IMR-90 (cell line): ENCODE measurements around the gene ARHGEF16. TPM values are rescaled to one million over a fixed set of nuclear protein-coding genes. Genes with fewer than 3 reads are reported as not detected.
A peak's percentile ranks its signal among the peaks of the same experiment; 100 is the strongest.

ENCODE experiments used
- ATAC-seq: fragments of 200-7000 bp; cut with Tn5 transposase; 2 replicates; pipeline ENCODE4 v1.9.1; 2020; ENCODE audit warnings: low read depth, mild to moderate bottlenecking, moderate library complexity
- BruUV-seq: library from RNA; stranded (reverse); fragments of 400-500 nt; replicated peaks from 2 replicates; lab custom pipeline; 2021; lab: Mats Ljungman, UMichigan
- CTCF ChIA-PET: fragments of 300-600 bp; formaldehyde crosslinking; extraction: SDS; loops from one replicate; lab custom pipeline; 2021; ENCODE audit warnings: antibody characterized with exemption; lab: Yijun Ruan, JAX
- POLR2A ChIA-PET: fragments of 300-600 bp; sonication (Branson Sonifier 250); formaldehyde crosslinking; loops from one replicate; lab custom pipeline; 2022; ENCODE audit warnings: antibody characterized with exemption; ENCODE audit not compliant: unreplicated experiment; lab: Charles Lee
- DNase-seq: peaks from one replicate; pipeline ENCODE4 v3.0.0; 2013
- H2AFZ ChIP-seq: replicated peaks from 2 replicates; pipeline ENCODE3; 2013; ENCODE audit warnings: low read length, mild to moderate bottlenecking; ENCODE audit not compliant: poor library complexity
- H2AK5ac ChIP-seq: 2 replicates; pipeline ENCODE4 v1.6.1; 2013; ENCODE audit warnings: low read depth, low read length, inconsistent platforms
- H2AK9ac ChIP-seq: replicated peaks from 2 replicates; pipeline ENCODE3; 2013; ENCODE audit warnings: mild to moderate bottlenecking, low read depth, low read length, moderate library complexity; ENCODE audit not compliant: poor library complexity
- H2BK120ac ChIP-seq: 2 replicates; pipeline ENCODE4 v1.6.1; 2013; ENCODE audit warnings: low read depth, low read length, inconsistent platforms
- H2BK15ac ChIP-seq: 3 replicates; pipeline ENCODE4 v1.6.1; 2013; ENCODE audit warnings: low read depth, low read length, inconsistent platforms
- H2BK20ac ChIP-seq: 2 replicates; pipeline ENCODE4 v1.6.1; 2013; ENCODE audit warnings: low read depth, mild to moderate bottlenecking, inconsistent platforms, low read length, moderate library complexity
- H2BK5ac ChIP-seq: 2 replicates; pipeline ENCODE4 v1.6.1; 2013; ENCODE audit warnings: mild to moderate bottlenecking, low read depth, low read length, inconsistent platforms; ENCODE audit not compliant: poor library complexity, severe bottlenecking
- H3K14ac ChIP-seq: replicated peaks from 2 replicates; pipeline ENCODE4 v1.6.1; 2013; ENCODE audit warnings: low read depth, low read length, inconsistent platforms
- H3K18ac ChIP-seq: 2 replicates; pipeline ENCODE4 v1.6.1; 2013; ENCODE audit warnings: low read depth, low read length, control low read depth
- H3K23ac ChIP-seq: 2 replicates; pipeline ENCODE4 v1.6.1; 2013; ENCODE audit warnings: low read depth, low read length, inconsistent platforms
- H3K27ac ChIP-seq: 2 replicates; pipeline ENCODE4 v1.5.1; 2013; ENCODE audit warnings: mild to moderate bottlenecking, control low read depth, low read length; ENCODE audit not compliant: insufficient read depth
- H3K27me3 ChIP-seq: 2 replicates; pipeline ENCODE4 v1.6.1; 2013; ENCODE audit warnings: low read length; ENCODE audit not compliant: control insufficient read depth, insufficient read depth
- H3K36me3 ChIP-seq: 2 replicates; pipeline ENCODE4 v1.6.1; 2013; ENCODE audit warnings: low read length, mixed read lengths; ENCODE audit not compliant: control insufficient read depth, insufficient read depth
- H3K4ac ChIP-seq: 2 replicates; pipeline ENCODE4 v1.6.1; 2013; ENCODE audit warnings: low read depth, low read length, inconsistent platforms
- H3K4me1 ChIP-seq: 2 replicates; pipeline ENCODE4 v1.6.1; 2013; ENCODE audit warnings: low read length, mixed read lengths; ENCODE audit not compliant: control insufficient read depth, insufficient read depth
- H3K4me2 ChIP-seq: 2 replicates; pipeline ENCODE4 v1.6.1; 2013; ENCODE audit warnings: low read depth, mild to moderate bottlenecking, control low read depth, low read length, moderate library complexity
- H3K4me3 ChIP-seq: 2 replicates; pipeline ENCODE4 v1.5.1; 2013; ENCODE audit warnings: low read depth, mild to moderate bottlenecking, control low read depth, low read length, moderate library complexity; ENCODE audit not compliant: insufficient read depth
- H3K56ac ChIP-seq: 2 replicates; pipeline ENCODE4 v1.6.1; 2013; ENCODE audit warnings: low read length, inconsistent platforms; ENCODE audit not compliant: insufficient read depth; ENCODE audit errors: extremely low read depth
- H3K79me1 ChIP-seq, 2 experiments: 2 replicates each; pipeline ENCODE4 v1.6.1; 2013; ENCODE audit warnings: low read length in 2 of 2, inconsistent platforms in 1 of 2, low read depth in 1 of 2
- H3K9ac ChIP-seq: 2 replicates; pipeline ENCODE4 v1.6.1; 2013; ENCODE audit warnings: low read depth, low read length, control low read depth
- H3K9me1 ChIP-seq: 2 replicates; pipeline ENCODE4 v1.6.1; 2013; ENCODE audit warnings: low read length, inconsistent platforms; ENCODE audit not compliant: insufficient read depth
- H3K9me3 ChIP-seq: 2 replicates; pipeline ENCODE4 v1.6.1; 2013; ENCODE audit warnings: low read length; ENCODE audit not compliant: control insufficient read depth, insufficient read depth
- H4K20me1 ChIP-seq: 2 replicates; pipeline ENCODE4 v1.6.1; 2013; ENCODE audit warnings: low read length, inconsistent platforms; ENCODE audit not compliant: insufficient read depth
- H4K5ac ChIP-seq: 2 replicates; pipeline ENCODE4 v1.6.1; 2013; ENCODE audit warnings: mild to moderate bottlenecking, low read depth, low read length, control low read depth
- H4K8ac ChIP-seq, 2 experiments: 2 replicates each; pipeline ENCODE4 v1.6.1; 2013; ENCODE audit warnings: low read depth in 2 of 2, low read length in 2 of 2, control low read depth in 1 of 2, inconsistent platforms in 1 of 2
- H4K91ac ChIP-seq: 2 replicates; pipeline ENCODE4 v1.6.1; 2013; ENCODE audit warnings: low read depth, low read length, inconsistent platforms; ENCODE audit not compliant: insufficient read depth
- BHLHE40 ChIP-seq: fragments of 150-350 bp; IDR thresholded peaks from 2 replicates; pipeline ENCODE4 v1.6.1; 2016; ENCODE audit warnings: mild to moderate bottlenecking, low read depth, low read length
- CHD1 ChIP-seq: IDR thresholded peaks from 2 replicates; pipeline ENCODE4 v1.6.1; 2012; ENCODE audit warnings: low read depth, low read length, improper control_type of control experiment
- FOS ChIP-seq: fragments of 150-350 bp; IDR thresholded peaks from 2 replicates; pipeline ENCODE4 v1.6.1; 2016; ENCODE audit warnings: low read depth, low read length
- MAFK ChIP-seq: IDR thresholded peaks from 2 replicates; pipeline ENCODE4 v1.6.1; 2012; ENCODE audit warnings: low read depth, low read length, improper control_type of control experiment
- MAZ ChIP-seq: IDR thresholded peaks from 2 replicates; pipeline ENCODE4 v1.6.1; 2012; ENCODE audit warnings: low read depth, mild to moderate bottlenecking, low read length, improper control_type of control experiment, moderate library complexity, borderline replicate concordance
- MXI1 ChIP-seq: IDR thresholded peaks from 2 replicates; pipeline ENCODE4 v1.6.1; 2012; ENCODE audit warnings: low read depth, mild to moderate bottlenecking, low read length, moderate library complexity, borderline replicate concordance
- NFE2L2 ChIP-seq: fragments of 150-350 bp; IDR thresholded peaks from 2 replicates; pipeline ENCODE4 v1.6.1; 2016; ENCODE audit warnings: low read depth, mild to moderate bottlenecking, low read length
- POLR2A ChIP-seq: IDR thresholded peaks from 2 replicates; pipeline ENCODE4 v1.6.1; 2012; ENCODE audit warnings: mild to moderate bottlenecking, low read depth, low read length
- RAD21 ChIP-seq: IDR thresholded peaks from 2 replicates; pipeline ENCODE4 v1.6.1; 2012; ENCODE audit warnings: low read length, improper control_type of control experiment
- RCOR1 ChIP-seq: IDR thresholded peaks from 2 replicates; pipeline ENCODE4 v1.6.1; 2012; ENCODE audit warnings: mild to moderate bottlenecking, low read length, improper control_type of control experiment; ENCODE audit not compliant: insufficient replicate concordance
- RFX5 ChIP-seq: IDR thresholded peaks from 2 replicates; pipeline ENCODE4 v1.8.0; 2012; ENCODE audit warnings: low read depth, mild to moderate bottlenecking, low read length, moderate library complexity
- SMC3 ChIP-seq: fragments of 150-350 bp; IDR thresholded peaks from 2 replicates; pipeline ENCODE4 v1.6.1; 2016; ENCODE audit warnings: low read depth, mild to moderate bottlenecking, antibody characterized with exemption, low read length, moderate library complexity
- WGBS, 2 experiments: methylation state at CpG; one replicate each; pipeline versions ENCODE4 v1.1.5 to v1.1.7; 2013; ENCODE audit warnings: missing lambda C conversion rate in 2 of 2; ENCODE audit not compliant: insufficient read length in 1 of 2; ENCODE audit errors: extremely low coverage in 2 of 2; 5-methylcytosine and 5-hydroxymethylcytosine counted together
- dilution Hi-C: fragments of 300-500 bp; cut with HindIII; formaldehyde crosslinking; loops from one replicate; pipeline ENCODE4 v1.14.3; 2018; ENCODE audit warnings: low sequenced_read_pairs; ENCODE audit not compliant: unreplicated experiment
- in situ Hi-C: fragments of 300-500 bp; cut with MboI; formaldehyde crosslinking; loops from 3 replicates; pipeline ENCODE4 v1.14.3; 2019; ENCODE audit warnings: low sequenced_read_pairs, inconsistent platforms, mixed read lengths
- intact Hi-C: fragments of 100-400 bp; cut with micrococcal nuclease; formaldehyde crosslinking; loops from 2 replicates; pipeline ENCODE4 v1.10.0; 2022
- polyA plus RNA-seq, 3 experiments: library from polyadenylated mRNA; depleted of rRNA; stranded (reverse); fragments of >200 nt; gene quantifications; 2 replicates each; pipeline ENCODE4 v1.2.3, GENCODE V29; 2012; ENCODE audit warnings: low replicate concordance in 1 of 3
- total RNA-seq: library from RNA; depleted of rRNA; stranded (reverse); fragments of >200 nt; gene quantifications from 2 replicates; pipeline ENCODE4 v1.2.3, GENCODE V29; 2012
- TF ChIP-seq, protein P1 (sequence below): fragments of 150-350 bp; IDR thresholded peaks from 2 replicates; pipeline ENCODE4 v1.6.1; 2017; ENCODE audit warnings: mild to moderate bottlenecking, antibody characterized with exemption, low read length, low read depth
- TF ChIP-seq, protein P2 (sequence below): fragments of 150-350 bp; IDR thresholded peaks from 2 replicates; pipeline ENCODE4 v1.6.1; 2016; ENCODE audit warnings: low read depth, mild to moderate bottlenecking, low read length, moderate library complexity, borderline replicate concordance
- TF ChIP-seq, protein P3 (sequence below): conservative IDR thresholded peaks from 2 replicates; pipeline ENCODE4 v1.5.1; 2012; ENCODE audit warnings: mild to moderate bottlenecking, low read depth, low read length, improper control_type of control experiment

The ARHGEF16 gene
- total and polyA plus RNA-seq, 2 of the 4 experiments (the other 2 are of a cell fraction) = 0.18 to 0.39 TPM

DNA sequence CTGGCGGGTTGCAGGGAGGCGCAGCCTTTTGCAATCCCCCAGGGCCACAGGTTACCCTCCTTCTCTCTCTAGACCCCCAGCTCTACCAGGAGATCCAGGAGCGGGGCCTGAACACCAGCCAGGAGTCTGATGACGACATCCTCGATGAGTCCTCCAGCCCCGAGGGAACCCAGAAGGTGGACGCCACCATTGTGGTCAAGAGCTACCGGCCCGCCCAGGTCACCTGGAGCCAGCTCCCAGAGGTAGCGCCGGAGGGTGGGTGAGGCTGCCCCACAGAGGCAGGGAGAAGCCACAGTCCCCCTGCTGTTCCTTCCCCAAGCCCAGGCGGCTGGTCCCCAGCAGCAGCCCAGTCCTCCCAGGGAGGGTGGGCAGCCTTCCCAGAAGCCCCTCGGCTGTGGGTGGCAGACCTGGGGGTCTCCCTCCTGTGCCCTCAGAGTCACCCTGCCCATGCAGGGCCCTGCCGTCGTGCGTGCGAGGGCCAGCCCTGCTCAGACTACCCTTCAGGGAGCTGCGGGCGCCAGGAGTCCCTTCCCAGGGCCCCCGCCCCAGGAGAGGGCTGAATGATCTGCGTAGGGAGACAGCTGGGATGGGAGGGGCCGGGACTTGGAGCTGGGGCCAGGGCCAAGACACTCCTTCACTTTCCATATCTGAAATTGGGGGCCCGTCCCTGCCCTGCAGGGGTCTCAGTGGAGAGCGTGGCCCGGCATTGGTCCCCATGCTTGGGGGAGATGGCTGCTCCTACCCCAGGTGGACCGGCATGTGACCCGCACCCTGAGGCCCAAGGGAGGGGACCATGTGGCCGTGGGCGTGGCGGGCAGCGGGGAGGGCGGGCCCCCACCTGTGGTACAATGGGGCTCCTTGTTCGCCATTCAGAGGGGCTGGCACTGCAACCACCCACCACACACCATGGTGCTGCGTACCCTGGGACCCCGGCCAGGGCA, 12.9 kb downstream of the ARHGEF16 start:
- Histone ChIP-seq H3K4me3 (no peak overlapping the region), H4K20me1 (no peaks in the 10 kb centered on the region; the same call in 1 of the 2 replicates), H4K8ac (no peak overlapping the region), H3K27me3 (peaks cover 7% of the 10 kb centered on the region), H3K23ac (no peak overlapping the region), H2BK20ac (no peak overlapping the region), H4K91ac (no peak overlapping the region), H2AK9ac (no peak overlapping the region), H3K9me3 (no peaks in the 10 kb centered on the region), H2BK5ac (no peak overlapping the region), H3K4ac (no peak overlapping the region), H2BK15ac (no peak overlapping the region), H3K14ac (no peak overlapping the region), H4K5ac (no peak overlapping the region), H2AFZ (peak overlapping the region; percentile 58), H3K27ac (no peak overlapping the region), H3K9me1 (no peaks in the 10 kb centered on the region), H3K18ac (no peak overlapping the region), H3K36me3 (no peaks in the 10 kb centered on the region), H3K4me1 (peaks cover 6% of the 10 kb centered on the region), H2BK120ac (no peak overlapping the region), H3K9ac (no peak overlapping the region), H2AK5ac (no peak overlapping the region), H3K79me1 (no peaks in the 10 kb centered on the region), H3K56ac (no peak overlapping the region), H3K4me2 (no peak overlapping the region)
- in situ Hi-C loops (no loop called here), dilution Hi-C loops (no loop called here), intact Hi-C loops (no loop called here)
- ChIA-PET CTCF (no interaction called here), POLR2A (no interaction called here)
- no TSS peak for BruUV-seq
- DNase-seq = no peak
- 100% methylated on average over 2 of the region's 35 CpGs; no CpG with 5 or more reads in 1 of the 2 experiments for WGBS, 2 experiments
- ATAC-seq = no peak
- TF ChIP-seq RFX5 = no peak
- TF ChIP-seq, protein P1, sequence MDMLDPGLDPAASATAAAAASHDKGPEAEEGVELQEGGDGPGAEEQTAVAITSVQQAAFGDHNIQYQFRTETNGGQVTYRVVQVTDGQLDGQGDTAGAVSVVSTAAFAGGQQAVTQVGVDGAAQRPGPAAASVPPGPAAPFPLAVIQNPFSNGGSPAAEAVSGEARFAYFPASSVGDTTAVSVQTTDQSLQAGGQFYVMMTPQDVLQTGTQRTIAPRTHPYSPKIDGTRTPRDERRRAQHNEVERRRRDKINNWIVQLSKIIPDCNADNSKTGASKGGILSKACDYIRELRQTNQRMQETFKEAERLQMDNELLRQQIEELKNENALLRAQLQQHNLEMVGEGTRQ = no peak
- no peak for TF ChIP-seq MAFK
- TF ChIP-seq POLR2A = no peak
- no peak for TF ChIP-seq NFE2L2
- no peak for TF ChIP-seq FOS
- TF ChIP-seq, protein P2, sequence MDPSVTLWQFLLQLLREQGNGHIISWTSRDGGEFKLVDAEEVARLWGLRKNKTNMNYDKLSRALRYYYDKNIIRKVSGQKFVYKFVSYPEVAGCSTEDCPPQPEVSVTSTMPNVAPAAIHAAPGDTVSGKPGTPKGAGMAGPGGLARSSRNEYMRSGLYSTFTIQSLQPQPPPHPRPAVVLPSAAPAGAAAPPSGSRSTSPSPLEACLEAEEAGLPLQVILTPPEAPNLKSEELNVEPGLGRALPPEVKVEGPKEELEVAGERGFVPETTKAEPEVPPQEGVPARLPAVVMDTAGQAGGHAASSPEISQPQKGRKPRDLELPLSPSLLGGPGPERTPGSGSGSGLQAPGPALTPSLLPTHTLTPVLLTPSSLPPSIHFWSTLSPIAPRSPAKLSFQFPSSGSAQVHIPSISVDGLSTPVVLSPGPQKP = no peak
- TF ChIP-seq MAZ = no peak
- no peak for TF ChIP-seq CHD1
- TF ChIP-seq MXI1 = no peak
- no peak for TF ChIP-seq RAD21
- TF ChIP-seq SMC3 = no peak
- TF ChIP-seq, protein P3, sequence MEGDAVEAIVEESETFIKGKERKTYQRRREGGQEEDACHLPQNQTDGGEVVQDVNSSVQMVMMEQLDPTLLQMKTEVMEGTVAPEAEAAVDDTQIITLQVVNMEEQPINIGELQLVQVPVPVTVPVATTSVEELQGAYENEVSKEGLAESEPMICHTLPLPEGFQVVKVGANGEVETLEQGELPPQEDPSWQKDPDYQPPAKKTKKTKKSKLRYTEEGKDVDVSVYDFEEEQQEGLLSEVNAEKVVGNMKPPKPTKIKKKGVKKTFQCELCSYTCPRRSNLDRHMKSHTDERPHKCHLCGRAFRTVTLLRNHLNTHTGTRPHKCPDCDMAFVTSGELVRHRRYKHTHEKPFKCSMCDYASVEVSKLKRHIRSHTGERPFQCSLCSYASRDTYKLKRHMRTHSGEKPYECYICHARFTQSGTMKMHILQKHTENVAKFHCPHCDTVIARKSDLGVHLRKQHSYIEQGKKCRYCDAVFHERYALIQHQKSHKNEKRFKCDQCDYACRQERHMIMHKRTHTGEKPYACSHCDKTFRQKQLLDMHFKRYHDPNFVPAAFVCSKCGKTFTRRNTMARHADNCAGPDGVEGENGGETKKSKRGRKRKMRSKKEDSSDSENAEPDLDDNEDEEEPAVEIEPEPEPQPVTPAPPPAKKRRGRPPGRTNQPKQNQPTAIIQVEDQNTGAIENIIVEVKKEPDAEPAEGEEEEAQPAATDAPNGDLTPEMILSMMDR = no peak
- no peak for TF ChIP-seq RCOR1
- TF ChIP-seq BHLHE40 = no peak
